HepG2 (cell line): Measurements from ENCODE around the gene INTS15. TPM values are rescaled to one million over a fixed set of nuclear protein-coding genes. Genes with fewer than 3 reads are reported as not detected.
A peak's percentile ranks its signal among the peaks of the same experiment; 100 is the strongest.

ENCODE experiments used
- ATAC-seq: fragments of 200-7000 bp; cut with Tn5 transposase; 3 replicates; pipeline ENCODE4 v1.9.1; 2020; ENCODE audit warnings: mild to moderate bottlenecking, moderate library complexity
- BruUV-seq: library from RNA; stranded (reverse); fragments of 400-500 nt; replicated peaks from 2 replicates; lab custom pipeline; 2021; lab: Mats Ljungman, UMichigan
- CTCF ChIA-PET: fragments of 300-600 bp; formaldehyde crosslinking; extraction: SDS; loops from one replicate; lab custom pipeline; 2021; ENCODE audit warnings: low total read pairs, inconsistent platforms, low intra/inter-chr PET ratio; lab: Yijun Ruan, JAX
- POLR2A ChIA-PET: fragments of 350-600 bp; sonication (Branson Sonifier 250); formaldehyde crosslinking; loops from one replicate; lab custom pipeline; 2020; ENCODE audit warnings: antibody characterized with exemption, inconsistent platforms; lab: Yijun Ruan, JAX
- DNase-seq: peaks from one replicate; pipeline ENCODE4 v3.0.0-alpha.2; 2015; ENCODE audit warnings: low spot score
- FAIRE-seq: peaks from 3 replicates; lab custom pipeline; 2011; peaks lifted over from hg19 to GRCh38; lab: Jason Lieb, UNC
- H2AFZ ChIP-seq: one replicate; pipeline ENCODE4 v1.6.1; 2011; ENCODE audit warnings: low read length, inconsistent platforms
- H3K27ac ChIP-seq: fragments of 300-600 bp; 3 replicates; pipeline ENCODE4 v1.8.0; 2011; ENCODE audit warnings: mixed run types, mild to moderate bottlenecking, mixed read lengths, low read length, inconsistent platforms; ENCODE audit not compliant: insufficient read depth; ENCODE audit errors: extremely low read length
- H3K27me3 ChIP-seq, 2 experiments: fragments of 200-600 bp in 1 of 2; 2 replicates in 1 of 2; 3 replicates in 1 of 2; pipeline versions ENCODE4 v1.6.0 to v1.8.0; 2011; ENCODE audit warnings: low read length in 2 of 2, mild to moderate bottlenecking in 2 of 2, moderate library complexity in 2 of 2, inconsistent platforms in 1 of 2; ENCODE audit not compliant: insufficient read depth in 2 of 2, control insufficient read depth in 1 of 2
- H3K36me3 ChIP-seq, 2 experiments: fragments of 200-600 bp in 1 of 2; replicated peaks in 1 of 2; 2 replicates in 1 of 2; 3 replicates in 1 of 2; pipeline versions ENCODE4 v1.5.1 to v1.8.0; 2011; ENCODE audit warnings: low read length in 2 of 2, inconsistent platforms in 1 of 2; ENCODE audit not compliant: insufficient read depth in 2 of 2, control insufficient read depth in 1 of 2
- H3K4me1 ChIP-seq: 2 replicates; pipeline ENCODE4 v1.5.1; 2012; ENCODE audit warnings: low read length, inconsistent platforms; ENCODE audit not compliant: insufficient read depth
- H3K4me2 ChIP-seq: 2 replicates; pipeline ENCODE4 v1.6.0; 2011; ENCODE audit warnings: low read depth, low read length, inconsistent platforms
- H3K4me3 ChIP-seq, 3 experiments: fragments of 200-600 bp in 1 of 3; sonication (generic), shearing (Covaris generic) in 1 of 3; replicated peaks in 1 of 3; 2 replicates each; pipeline ENCODE4 v1.5.1; 2011 to 2016; ENCODE audit warnings: low read length in 3 of 3, inconsistent platforms in 2 of 3, low read depth in 2 of 3, mild to moderate bottlenecking in 2 of 3, control low read depth in 1 of 3, mixed read lengths in 1 of 3; ENCODE audit not compliant: insufficient read depth in 1 of 3
- H3K79me2 ChIP-seq: one replicate; pipeline ENCODE4 v1.6.1; 2011; ENCODE audit warnings: low read length, inconsistent platforms; ENCODE audit not compliant: insufficient read depth
- H3K9ac ChIP-seq: 2 replicates; pipeline ENCODE4 v1.6.0; 2011; ENCODE audit warnings: mild to moderate bottlenecking, low read depth, low read length, inconsistent platforms; ENCODE audit not compliant: insufficient read depth
- H3K9me3 ChIP-seq: 2 replicates; pipeline ENCODE4 v1.5.1; 2012; ENCODE audit warnings: mild to moderate bottlenecking, low read length
- H4K20me1 ChIP-seq: 2 replicates; pipeline ENCODE4 v1.6.0; 2011; ENCODE audit warnings: inconsistent platforms, mild to moderate bottlenecking, low read length, moderate library complexity; ENCODE audit not compliant: insufficient read depth
- CCDC6 ChIP-seq: sonication (generic); formaldehyde crosslinking; IDR thresholded peaks from 2 replicates; pipeline ENCODE4 v1.8.1; 2022; ENCODE audit warnings: mild to moderate bottlenecking, missing genetic modification reagents, moderate library complexity
- CEBPB ChIP-seq: IDR thresholded peaks from 2 replicates; pipeline ENCODE4 v1.6.1; 2011; ENCODE audit warnings: low read depth, low read length, improper control_type of control experiment, borderline replicate concordance
- CEBPG ChIP-seq: IDR thresholded peaks from 2 replicates; pipeline ENCODE4 v1.6.1; 2016
- EEA1 ChIP-seq: sonication (generic); formaldehyde crosslinking; IDR thresholded peaks from 2 replicates; pipeline ENCODE4 v1.5.1; 2020; ENCODE audit warnings: mild to moderate bottlenecking, missing genetic modification reagents, borderline replicate concordance
- ELF3 ChIP-seq: IDR thresholded peaks from 2 replicates; pipeline ENCODE4 v1.6.1; 2016; ENCODE audit warnings: missing genetic modification reagents, missing compliant biosample characterization
- EP300 ChIP-seq, 3 experiments: sonication (generic) in 1 of 3; formaldehyde crosslinking in 1 of 3; IDR thresholded peaks; 2 replicates each; pipeline versions ENCODE4 v1.5.1 to v1.6.1; 2011 to 2020; ENCODE audit warnings: low read depth in 2 of 3, low read length in 2 of 3, borderline replicate concordance in 1 of 3, improper control_type of control experiment in 1 of 3, mild to moderate bottlenecking in 1 of 3, missing genetic modification reagents in 1 of 3, moderate library complexity in 1 of 3
- ETV5 ChIP-seq: IDR thresholded peaks from 2 replicates; pipeline ENCODE4 v1.6.1; 2018; ENCODE audit warnings: missing biosample characterization, missing genetic modification reagents, inconsistent platforms, borderline replicate concordance
- HNRNPH1 ChIP-seq: fragments of 200-400 bp; formaldehyde crosslinking; optimal IDR thresholded peaks from 2 replicates; pipeline ENCODE3; 2017; ENCODE audit warnings: mild to moderate bottlenecking, low read depth, low read length
- MEIS2 ChIP-seq: sonication (generic); formaldehyde crosslinking; IDR thresholded peaks from 2 replicates; pipeline ENCODE4 v1.9.0; 2021; ENCODE audit warnings: mild to moderate bottlenecking, missing genetic modification reagents
- MTA1 ChIP-seq: sonication (generic); formaldehyde crosslinking; IDR thresholded peaks from 2 replicates; pipeline ENCODE4 v1.4.0; 2020; ENCODE audit warnings: missing genetic modification reagents, mild to moderate bottlenecking, borderline replicate concordance
- SRY ChIP-seq: sonication (generic); formaldehyde crosslinking; IDR thresholded peaks from 2 replicates; pipeline ENCODE4 v1.8.0; 2022; ENCODE audit warnings: mild to moderate bottlenecking, missing genetic modification reagents
- STAT5B ChIP-seq: sonication (generic); formaldehyde crosslinking; IDR thresholded peaks from 2 replicates; pipeline ENCODE4 v1.4.0; 2020; ENCODE audit warnings: missing genetic modification reagents
- ZFP41 ChIP-seq: sonication (generic); formaldehyde crosslinking; IDR thresholded peaks from 2 replicates; pipeline ENCODE4 v1.4.0; 2020; ENCODE audit warnings: mild to moderate bottlenecking, missing genetic modification reagents, borderline replicate concordance
- ZNF850 ChIP-seq: sonication (generic); formaldehyde crosslinking; conservative IDR thresholded peaks from 2 replicates; pipeline ENCODE4 v1.9.0; 2021; ENCODE audit warnings: mild to moderate bottlenecking, missing genetic modification reagents
- WGBS: methylation state at CpG from one replicate; pipeline ENCODE4 v1.1.6; 2017; ENCODE audit warnings: low lambda C conversion rate; 5-methylcytosine and 5-hydroxymethylcytosine counted together
- in situ Hi-C: cut with HindIII; loops from 2 replicates; pipeline ENCODE4 v1.10.0; 2017; ENCODE audit warnings: low pct_unique_long_range_greater_than_20kb; ENCODE audit not compliant: extremely low pct_ligation_motif_present
- intact Hi-C: fragments of 100-400 bp; cut with micrococcal nuclease; formaldehyde crosslinking; loops from one replicate; pipeline ENCODE4 v1.10.0; 2022; ENCODE audit not compliant: unreplicated experiment
- polyA plus RNA-seq, 8 experiments: library from polyadenylated mRNA; depleted of rRNA in 3 of 8; stranded (reverse) in 7 of 8; unstranded in 1 of 8; fragments of >200 nt; fragmentation: Illumina TruSeq in 4 of 8; extraction: Trizol in 4 of 8; gene quantifications; 2 replicates each; pipeline versions ENCODE4 v1.2.1 to v1.2.3, GENCODE V29; 2011 to 2016; ENCODE audit warnings: low read depth in 4 of 8, missing spikeins in 1 of 8, mixed read lengths in 1 of 8; ENCODE audit not compliant: insufficient read depth in 1 of 8
- total RNA-seq, 5 experiments: library from RNA; depleted of rRNA; stranded (reverse); fragments of >200 nt; fragmentation: Illumina TruSeq; extraction: Trizol; gene quantifications; 2 replicates each; pipeline ENCODE4 v1.2.3, GENCODE V29; 2016; ENCODE audit warnings: low read depth in 1 of 5
- TF ChIP-seq, protein P1 (sequence below): sonication (generic); formaldehyde crosslinking; IDR thresholded peaks from 2 replicates; pipeline ENCODE4 v1.9.0; 2021; ENCODE audit warnings: missing genetic modification reagents, borderline replicate concordance
- TF ChIP-seq, protein P2 (sequence below): sonication (generic); formaldehyde crosslinking; IDR thresholded peaks from 2 replicates; pipeline ENCODE4 v1.8.1; 2023; ENCODE audit warnings: missing genetic modification reagents, inconsistent platforms, borderline replicate concordance

INTS15 gene
- total and polyA plus RNA-seq, 2 of the 13 experiments (the other 11 are each of a cell fraction or from before 2014, with no cell fraction given), result 16.3 to 25.7 TPM

DNA sequence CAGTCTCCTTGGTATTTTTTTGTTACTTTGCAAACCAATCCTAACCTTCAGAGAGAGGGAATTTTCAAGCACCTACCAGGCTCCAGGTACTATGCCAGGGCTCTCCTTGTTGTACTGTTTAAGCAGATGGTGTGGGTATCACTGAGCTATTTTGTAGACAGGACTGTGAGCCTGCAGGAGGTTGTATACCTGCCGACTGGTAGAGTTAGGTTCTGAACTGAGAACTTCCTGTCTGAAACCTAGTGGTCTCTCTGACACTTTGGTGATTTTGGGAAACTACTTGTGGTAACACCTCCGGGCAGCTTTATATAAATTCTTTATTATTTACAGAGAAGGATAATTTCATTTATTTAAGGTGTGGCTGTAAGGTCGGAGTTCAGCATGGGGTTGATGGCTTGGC is 30.1 kb downstream of the INTS15 start (continued):
- TF ChIP-seq MTA1 (CRISPR knock-in tag), result no peak
- no peak for TF ChIP-seq ZNF850 (CRISPR knock-in tag)
- no peak for TF ChIP-seq SRY (CRISPR knock-in tag)
- TF ChIP-seq MEIS2 (CRISPR knock-in tag), result no peak
- no peak for TF ChIP-seq ETV5 (CRISPR knock-in tag)
- no peak for TF ChIP-seq ZFP41 (CRISPR knock-in tag)
- TF ChIP-seq ELF3 (CRISPR knock-in tag), result no peak
- TF ChIP-seq CCDC6 (CRISPR knock-in tag), result no peak

DNA sequence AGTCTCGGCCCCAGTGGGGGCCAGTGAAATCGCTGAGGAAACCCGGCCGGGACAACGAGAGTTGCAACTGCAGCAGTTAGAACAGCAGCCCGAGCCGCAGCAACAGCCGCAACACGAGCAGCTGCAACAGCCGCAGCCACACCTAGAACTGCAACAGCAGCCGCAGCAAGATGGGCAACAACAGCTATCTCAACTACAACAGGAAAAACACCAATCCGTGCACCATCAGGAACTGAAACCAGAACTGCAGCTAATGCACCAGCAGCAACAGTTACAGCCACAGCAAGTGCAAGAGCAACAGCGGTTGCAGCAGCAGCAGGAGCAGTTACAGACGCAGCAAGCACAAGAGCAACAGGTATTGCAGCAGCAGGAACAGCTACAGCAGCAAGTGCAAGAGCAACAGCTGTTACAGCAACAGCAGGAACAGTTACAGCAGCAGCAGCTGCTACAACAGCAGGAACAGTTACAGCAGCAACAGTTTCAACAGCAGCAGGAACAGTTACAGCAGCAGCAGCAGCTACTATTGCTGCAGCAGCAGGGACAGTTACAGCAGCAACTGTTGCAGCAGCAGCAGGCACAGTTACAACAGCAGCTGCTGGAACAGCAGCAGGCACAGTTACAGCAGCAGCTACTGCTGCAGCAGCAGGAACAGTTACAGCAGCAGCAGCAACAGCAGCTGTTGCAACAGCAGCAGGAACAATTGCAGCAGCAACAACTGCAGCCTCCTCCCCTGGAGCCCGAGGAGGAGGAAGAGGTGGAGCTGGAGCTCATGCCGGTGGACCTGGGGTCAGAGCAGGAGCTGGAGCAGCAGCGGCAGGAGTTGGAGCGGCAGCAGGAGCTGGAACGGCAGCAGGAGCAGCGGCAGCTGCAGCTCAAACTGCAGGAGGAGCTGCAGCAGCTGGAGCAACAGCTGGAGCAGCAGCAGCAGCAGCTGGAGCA is 31.6 kb downstream of the INTS15 start:
- 90% methylated on average over 15 of the region's 20 CpGs for WGBS
- ChIA-PET CTCF (no interaction called here), POLR2A (no interaction called here)
- peaks cover 3% of the 10 kb centered on the region; the same call in 1 of the 2 replicates for H3K4me1 ChIP-seq
- no peak overlapping the region for H3K9ac ChIP-seq
- no peaks in the 10 kb centered on the region for H3K79me2 ChIP-seq
- no peak overlapping the region for H2AFZ ChIP-seq
- in situ Hi-C loops (no loop called here), intact Hi-C loops (no loop called here)
- DNase-seq (no peak), ATAC-seq (peak; percentile 68), FAIRE-seq (no peak)
- no peak overlapping the region for H3K27ac ChIP-seq
- BruUV-seq, result no TSS peak
- H3K27me3 ChIP-seq, result no peaks in the 10 kb centered on the region
- H3K4me2 ChIP-seq, result no peak overlapping the region
- peaks cover 3 to 8% of the 10 kb centered on the region in 2 experiments; a peak in 4 of 5 replicates for H3K36me3 ChIP-seq
- no peaks in the 10 kb centered on the region for H3K9me3 ChIP-seq
- H3K4me3 ChIP-seq, result no peak overlapping the region
- H4K20me1 ChIP-seq, result no peaks in the 10 kb centered on the region
- TF ChIP-seq CEBPB, result peak; percentile 46; the same call in 1 of the 2 replicates
- no peak for TF ChIP-seq HNRNPH1
- no peak for TF ChIP-seq STAT5B (CRISPR knock-in tag)
- TF ChIP-seq, protein P1, sequence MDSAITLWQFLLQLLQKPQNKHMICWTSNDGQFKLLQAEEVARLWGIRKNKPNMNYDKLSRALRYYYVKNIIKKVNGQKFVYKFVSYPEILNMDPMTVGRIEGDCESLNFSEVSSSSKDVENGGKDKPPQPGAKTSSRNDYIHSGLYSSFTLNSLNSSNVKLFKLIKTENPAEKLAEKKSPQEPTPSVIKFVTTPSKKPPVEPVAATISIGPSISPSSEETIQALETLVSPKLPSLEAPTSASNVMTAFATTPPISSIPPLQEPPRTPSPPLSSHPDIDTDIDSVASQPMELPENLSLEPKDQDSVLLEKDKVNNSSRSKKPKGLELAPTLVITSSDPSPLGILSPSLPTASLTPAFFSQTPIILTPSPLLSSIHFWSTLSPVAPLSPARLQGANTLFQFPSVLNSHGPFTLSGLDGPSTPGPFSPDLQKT (CRISPR knock-in tag), result no peak
- TF ChIP-seq EP300 (IDR thresholded peaks at IDR 0.05; ENCODE audit: low read depth in 2 of 2, low read length in 2 of 2), result peak in 1 of 2 experiments; percentile 87; a peak in 1 of 4 replicates
- TF ChIP-seq EP300 (CRISPR knock-in tag; IDR thresholded peaks at IDR 0.05; ENCODE audit: borderline replicate concordance), result no peak
- TF ChIP-seq EEA1, result no peak
- no peak for TF ChIP-seq SRY (CRISPR knock-in tag)
- TF ChIP-seq, protein P2, sequence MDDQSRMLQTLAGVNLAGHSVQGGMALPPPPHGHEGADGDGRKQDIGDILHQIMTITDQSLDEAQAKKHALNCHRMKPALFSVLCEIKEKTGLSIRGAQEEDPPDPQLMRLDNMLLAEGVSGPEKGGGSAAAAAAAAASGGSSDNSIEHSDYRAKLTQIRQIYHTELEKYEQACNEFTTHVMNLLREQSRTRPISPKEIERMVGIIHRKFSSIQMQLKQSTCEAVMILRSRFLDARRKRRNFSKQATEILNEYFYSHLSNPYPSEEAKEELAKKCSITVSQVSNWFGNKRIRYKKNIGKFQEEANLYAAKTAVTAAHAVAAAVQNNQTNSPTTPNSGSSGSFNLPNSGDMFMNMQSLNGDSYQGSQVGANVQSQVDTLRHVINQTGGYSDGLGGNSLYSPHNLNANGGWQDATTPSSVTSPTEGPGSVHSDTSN, result no peak
- TF ChIP-seq CEBPG (CRISPR knock-in tag), result peak; percentile 52
